Type B pancreatic cell (in vitro differentiated cells): ENCODE data around the gene LMO3. TPM values are rescaled to one million over a fixed set of nuclear protein-coding genes. Genes with fewer than 3 reads are reported as not detected.
A peak's percentile ranks its signal among the peaks of the same experiment; 100 is the strongest.

ENCODE experiments used
- DNase-seq: peaks from one replicate; pipeline ENCODE4 v3.0.0; 2021; ENCODE audit warnings: mixed read lengths; ENCODE audit not compliant: unreplicated experiment; ENCODE audit errors: extremely low spot score
- H3K27ac Mint-ChIP-seq: 2 replicates; pipeline ENCODE4 v1.8.0; 2021; ENCODE audit warnings: mild to moderate bottlenecking, mixed read lengths
- H3K27me3 Mint-ChIP-seq: 2 replicates; pipeline ENCODE4 v1.8.0; 2021; ENCODE audit warnings: mixed read lengths
- H3K36me3 Mint-ChIP-seq: 2 replicates; pipeline ENCODE4 v1.8.0; 2021; ENCODE audit warnings: mixed read lengths
- H3K4me1 Mint-ChIP-seq: one replicate; pipeline ENCODE4 v1.8.0; 2021; ENCODE audit warnings: mixed read lengths; ENCODE audit not compliant: unreplicated experiment
- H3K4me3 Mint-ChIP-seq: 2 replicates; pipeline ENCODE4 v1.8.0; 2021; ENCODE audit warnings: mild to moderate bottlenecking, mixed read lengths
- H3K9me3 Mint-ChIP-seq: 2 replicates; pipeline ENCODE4 v1.8.0; 2021; ENCODE audit warnings: mixed read lengths
- CTCF ChIP-seq: fragments of 200-600 bp; sonication (generic); conservative IDR thresholded peaks from 2 replicates; pipeline ENCODE4 v1.5.0; 2021; ENCODE audit warnings: antibody characterized with exemption, mild to moderate bottlenecking
- total RNA-seq: library from RNA; stranded (reverse); gene quantifications from 2 replicates; pipeline ENCODE4 v1.2.1, GENCODE V29; 2021; ENCODE audit warnings: low replicate concordance

The LMO3 gene
- total RNA-seq, 1 donor from 2014 or later, result 4.4 TPM

- Mint-ChIP-seq H3K4me1 (no peaks in the 10 kb centered on the region), H3K27ac (no peak overlapping the region), H3K36me3 (no peaks in the 10 kb centered on the region), H3K4me3 (no peak overlapping the region), H3K9me3 (no peaks in the 10 kb centered on the region), H3K27me3 (peaks cover 12% of the 10 kb centered on the region)
- DNase-seq, result no peak
- no peak for TF ChIP-seq CTCF
Measured at GRCh38 chr12:16581416-16581815, 24.5 kb downstream of the LMO3 start.

- H3K4me1 Mint-ChIP-seq, result no peaks in the 10 kb centered on the region
- DNase-seq, result no peak
- H3K36me3 Mint-ChIP-seq, result no peaks in the 10 kb centered on the region
- H3K4me3 Mint-ChIP-seq, result no peak overlapping the region
- H3K27ac Mint-ChIP-seq, result no peak overlapping the region
- H3K27me3 Mint-ChIP-seq, result peaks cover 35% of the 10 kb centered on the region
- no peaks in the 10 kb centered on the region for H3K9me3 Mint-ChIP-seq
- TF ChIP-seq CTCF, result no peak
Measured at GRCh38 chr12:16579041-16579440, 26.9 kb downstream of the LMO3 start.

GRCh38 chr12:16573398-16574077, 32.4 kb downstream of the LMO3 start:
- no peak for DNase-seq
- TF ChIP-seq CTCF, result no peak

GRCh38 chr12:16568873-16569272, 37.1 kb downstream of the LMO3 start:
- no peak for DNase-seq
- Mint-ChIP-seq H3K4me3 (no peak overlapping the region), H3K27me3 (peaks cover 21% of the 10 kb centered on the region), H3K9me3 (no peaks in the 10 kb centered on the region), H3K4me1 (peaks cover 4% of the 10 kb centered on the region), H3K27ac (no peak overlapping the region), H3K36me3 (no peaks in the 10 kb centered on the region)
- TF ChIP-seq CTCF, result no peak

More at GRCh38 chr12:16573398-16574077, 32.4 kb downstream of the LMO3 start:
- H3K9me3 Mint-ChIP-seq, result no peaks in the 10 kb centered on the region
- H3K4me3 Mint-ChIP-seq, result peak overlapping the region; percentile 2
- H3K27ac Mint-ChIP-seq, result no peak overlapping the region
- H3K36me3 Mint-ChIP-seq, result no peaks in the 10 kb centered on the region
- H3K27me3 Mint-ChIP-seq, result peaks cover 41% of the 10 kb centered on the region
- peaks cover 6% of the 10 kb centered on the region for H3K4me1 Mint-ChIP-seq

GRCh38 chr12:16564675-16565074, 41.3 kb downstream of the LMO3 start:
- Mint-ChIP-seq H3K36me3 (no peaks in the 10 kb centered on the region), H3K9me3 (no peaks in the 10 kb centered on the region), H3K4me3 (no peak overlapping the region), H3K27me3 (peaks cover 42% of the 10 kb centered on the region), H3K27ac (no peak overlapping the region), H3K4me1 (no peaks in the 10 kb centered on the region)
- DNase-seq, result no peak
- TF ChIP-seq CTCF, result no peak
